Measurements from ENCODE around the gene IGLL5. TPM values are rescaled to one million over a fixed set of nuclear protein-coding genes. Genes with fewer than 3 reads are reported as not detected.

IGLL5 gene
- total and polyA plus RNA-seq, 2 donors (not counting 3 experiments of a cell fraction or from before 2014, with no cell fraction given): not detected

- FAIRE-seq (no peak), DNase-seq (ENCODE audit: low read depth, low spot score) (no peak)
- Histone ChIP-seq H3K36me3 (ENCODE audit: control insufficient read depth in 2 of 2, extremely low read depth in 1 of 2, insufficient read depth in 2 of 2, low read length in 2 of 2) (no peaks in the 10 kb centered on the region), H3K4me3 (replicated peaks in 1 of 3; ENCODE audit: insufficient read depth in 1 of 3, low read depth in 1 of 3, low read length in 3 of 3) (no peak overlapping the region), H3K4me2 (ENCODE audit: insufficient read depth, low read length) (no peak overlapping the region), H4K20me1 (replicated peaks; ENCODE audit: control insufficient read depth, extremely low read depth, insufficient read depth, low read length) (no peaks in the 10 kb centered on the region), H3K4me1 (ENCODE audit: control insufficient read depth, extremely low read depth, insufficient read depth, low read length) (no peaks in the 10 kb centered on the region), H3K9ac (replicated peaks; ENCODE audit: extremely low read depth, insufficient read depth, low read length) (no peak overlapping the region), H3K79me2 (ENCODE audit: control insufficient read depth, insufficient read depth, low read length) (no peaks in the 10 kb centered on the region), H3K9me1 (replicated peaks; ENCODE audit: control insufficient read depth, extremely low read depth, insufficient read depth, low read length) (no peaks in the 10 kb centered on the region), H3K9me3 (replicated peaks; ENCODE audit: control insufficient read depth, insufficient read depth, low read length) (no peaks in the 10 kb centered on the region), H2AFZ (ENCODE audit: low read depth, low read length) (no peak overlapping the region), H3K27ac (ENCODE audit: insufficient read depth, low read depth, low read length) (no peak overlapping the region), H3K27me3 (ENCODE audit: control insufficient read depth in 2 of 2, insufficient read depth in 2 of 2, low read length in 2 of 2) (peaks cover 0 to 2% of the 10 kb centered on the region in 2 experiments)
- no TSS peak for BruUV-seq (replicated peaks)
- ChIA-PET POLR2A (no interaction called here), CTCF (no interaction called here)
- TF ChIP-seq GATA2 (IDR thresholded peaks at IDR 0.05; ENCODE audit: insufficient read depth, insufficient read length, low read depth, low read length) (no peak), CTCF (IDR thresholded peaks at IDR 0.05; ENCODE audit: extremely low read depth in 1 of 2, insufficient read depth in 1 of 2, low read depth in 1 of 2, low read length in 2 of 2) (no peak), MYC (IDR thresholded peaks at IDR 0.05; ENCODE audit: low read depth, low read length) (no peak), MAX (IDR thresholded peaks at IDR 0.05; ENCODE audit: insufficient read depth, insufficient read length) (no peak), FOS (IDR thresholded peaks at IDR 0.05; ENCODE audit: borderline replicate concordance, insufficient read depth, low read length) (no peak), EZH2 (IDR thresholded peaks at IDR 0.05; ENCODE audit: borderline replicate concordance, low read depth, low read length, severe bottlenecking) (no peak), JUN (IDR thresholded peaks at IDR 0.05; ENCODE audit: borderline replicate concordance, insufficient read depth, insufficient read length, low read depth) (no peak), POLR2A (IDR thresholded peaks at IDR 0.05; ENCODE audit: low read depth, low read length) (no peak), POLR2AphosphoS5 (IDR thresholded peaks at IDR 0.05; ENCODE audit: insufficient read depth, low read depth, low read length) (no peak)
- dilution Hi-C loops (cut with MboI; ENCODE audit: extremely low pct_ligation_motif_present, low sequenced_read_pairs) (no loop called here), intact Hi-C loops (cut with micrococcal nuclease) (no loop called here)
These were observed 26.4 kb downstream of the IGLL5 start for GRCh38 chr22:22913989-22914388.

Data from endothelial cell of umbilical vein (primary cell).